GM12892 (cell line): ENCODE measurements around the gene AP4M1.

ENCODE experiments used
- POLR2A ChIP-seq: IDR thresholded peaks from 2 replicates; pipeline ENCODE4 v1.6.1; 2011; ENCODE audit warnings: low read depth, low read length, control low read depth
- POLR2AphosphoS5 ChIP-seq: IDR thresholded peaks from 2 replicates; pipeline ENCODE4 v1.6.1; 2011; ENCODE audit warnings: low read depth, low read length, control low read depth
- TAF1 ChIP-seq: IDR thresholded peaks from 2 replicates; pipeline ENCODE4 v1.6.1; 2011; ENCODE audit warnings: low read depth, mild to moderate bottlenecking, control low read depth, low read length, borderline replicate concordance

GRCh38 chr7:100156331-100157068 lies 55.1 kb downstream of the AP4M1 start:
- TF ChIP-seq POLR2AphosphoS5 (no peak), POLR2A (no peak), TAF1 (no peak)
